Mesendoderm (in vitro differentiated cells): ENCODE results near the gene POLE4.

Experiments
- DNase-seq: peaks from one replicate; pipeline ENCODE4 v3.0.0; 2013
- H2AK5ac ChIP-seq: 2 replicates; pipeline ENCODE4 v1.6.1; 2013; ENCODE audit warnings: low read length, inconsistent platforms
- H2BK120ac ChIP-seq: 2 replicates; pipeline ENCODE4 v1.6.1; 2013; ENCODE audit warnings: low read depth, mild to moderate bottlenecking, low read length, moderate library complexity, mixed read lengths
- H2BK15ac ChIP-seq: replicated peaks from 2 replicates; pipeline ENCODE4 v1.6.1; 2013; ENCODE audit warnings: low read depth, mild to moderate bottlenecking, moderate library complexity
- H2BK5ac ChIP-seq: 2 replicates; pipeline ENCODE4 v1.6.1; 2013; ENCODE audit warnings: low read length, inconsistent platforms
- H3K18ac ChIP-seq: 2 replicates; pipeline ENCODE4 v1.6.1; 2013; ENCODE audit warnings: mild to moderate bottlenecking, low read length, mixed read lengths
- H3K23ac ChIP-seq: one replicate; pipeline ENCODE4 v1.6.1; 2013; ENCODE audit warnings: low read length
- H3K27ac ChIP-seq: 2 replicates; pipeline ENCODE4 v1.5.1; 2013; ENCODE audit warnings: low read depth, mild to moderate bottlenecking, inconsistent platforms, low read length, moderate library complexity
- H3K27me3 ChIP-seq: 2 replicates; pipeline ENCODE4 v1.6.1; 2013; ENCODE audit warnings: low read length, control low read depth, mild to moderate bottlenecking, inconsistent platforms; ENCODE audit not compliant: insufficient read depth, poor library complexity
- H3K36me3 ChIP-seq: 2 replicates; pipeline ENCODE4 v1.6.1; 2013; ENCODE audit warnings: low read length, inconsistent platforms; ENCODE audit not compliant: control insufficient read depth, insufficient read depth
- H3K4ac ChIP-seq: one replicate; pipeline ENCODE4 v1.6.1; 2013; ENCODE audit warnings: low read depth, mild to moderate bottlenecking, low read length, moderate library complexity
- H3K4me1 ChIP-seq: 2 replicates; pipeline ENCODE4 v1.6.1; 2013; ENCODE audit warnings: low read depth, low read length, inconsistent platforms; ENCODE audit not compliant: control insufficient read depth
- H3K4me2 ChIP-seq: 2 replicates; pipeline ENCODE4 v1.6.1; 2013; ENCODE audit warnings: low read length
- H3K4me3 ChIP-seq: 2 replicates; pipeline ENCODE4 v1.5.1; 2013; ENCODE audit warnings: mild to moderate bottlenecking, low read length
- H3K56ac ChIP-seq: one replicate; pipeline ENCODE4 v1.6.1; 2013; ENCODE audit warnings: low read length
- H3K79me1 ChIP-seq: 2 replicates; pipeline ENCODE4 v1.6.1; 2013; ENCODE audit warnings: low read length, inconsistent platforms
- H3K79me2 ChIP-seq: 2 replicates; pipeline ENCODE4 v1.6.1; 2013; ENCODE audit warnings: mild to moderate bottlenecking, low read length; ENCODE audit not compliant: control insufficient read depth, insufficient read depth
- H3K9ac ChIP-seq: 2 replicates; pipeline ENCODE4 v1.6.1; 2013; ENCODE audit warnings: low read length, inconsistent platforms
- H4K5ac ChIP-seq: one replicate; pipeline ENCODE4 v1.6.1; 2013; ENCODE audit warnings: low read length
- H4K8ac ChIP-seq: one replicate; pipeline ENCODE4 v1.6.1; 2013; ENCODE audit warnings: low read depth, mild to moderate bottlenecking, control low read depth, low read length, moderate library complexity
- WGBS: extraction: QIAGEN DNeasy Blood & Tissue Kit; methylation state at CpG from one replicate; pipeline ENCODE4 v1.1.7; 2013; ENCODE audit warnings: low lambda C conversion rate, missing lambda C conversion rate; ENCODE audit not compliant: insufficient coverage; ENCODE audit errors: extremely low coverage; 5-methylcytosine and 5-hydroxymethylcytosine counted together

POLE4 gene

GRCh38 chr2:74935975-74936391 lies 22.5 kb upstream of the POLE4 start:
- H3K27ac ChIP-seq, result no peak overlapping the region
- WGBS, result no CpG with 5 or more reads among the region's 4 CpGs
- no peak overlapping the region for H2BK15ac ChIP-seq
- H3K27me3 ChIP-seq, result no peaks in the 10 kb centered on the region
- no peak overlapping the region for H2BK5ac ChIP-seq
- H3K9ac ChIP-seq, result no peak overlapping the region
- no peaks in the 10 kb centered on the region for H3K36me3 ChIP-seq
- H3K79me1 ChIP-seq, result no peaks in the 10 kb centered on the region
- no peak overlapping the region for H2AK5ac ChIP-seq
- no peak for DNase-seq
- H3K4me3 ChIP-seq, result no peak overlapping the region
- H3K4ac ChIP-seq, result no peak overlapping the region
- H4K5ac ChIP-seq, result no peak overlapping the region
- H3K4me1 ChIP-seq, result no peaks in the 10 kb centered on the region
- no peak overlapping the region for H3K23ac ChIP-seq
- no peak overlapping the region for H4K8ac ChIP-seq
- H3K18ac ChIP-seq, result no peak overlapping the region
- H3K4me2 ChIP-seq, result no peak overlapping the region
- no peak overlapping the region for H2BK120ac ChIP-seq
- no peaks in the 10 kb centered on the region for H3K79me2 ChIP-seq
- H3K56ac ChIP-seq, result no peak overlapping the region

GRCh38 chr2:74937221-74937880 lies 21.1 kb upstream of the POLE4 start:
- Histone ChIP-seq H4K8ac (no peak overlapping the region), H3K56ac (no peak overlapping the region), H3K4me2 (no peak overlapping the region), H3K9ac (no peak overlapping the region), H4K5ac (no peak overlapping the region), H3K79me1 (no peaks in the 10 kb centered on the region), H3K27me3 (no peaks in the 10 kb centered on the region), H2BK15ac (no peak overlapping the region), H2BK120ac (no peak overlapping the region), H3K23ac (no peak overlapping the region), H3K18ac (no peak overlapping the region), H2AK5ac (no peak overlapping the region), H3K4me3 (no peak overlapping the region), H3K27ac (no peak overlapping the region), H3K79me2 (no peaks in the 10 kb centered on the region), H2BK5ac (no peak overlapping the region), H3K4ac (no peak overlapping the region), H3K36me3 (no peaks in the 10 kb centered on the region), H3K4me1 (no peaks in the 10 kb centered on the region)
- WGBS, result no CpG with 5 or more reads among the region's 6 CpGs
- no peak for DNase-seq

- WGBS, result 100% methylated on average over 3 of the region's 4 CpGs
- no peak overlapping the region for H4K5ac ChIP-seq
- no peak overlapping the region for H2BK15ac ChIP-seq
- H3K4me2 ChIP-seq, result no peak overlapping the region
- no peak overlapping the region for H2BK120ac ChIP-seq
- H3K4ac ChIP-seq, result no peak overlapping the region
- no peak for DNase-seq
- H3K27me3 ChIP-seq, result no peaks in the 10 kb centered on the region
- H3K4me3 ChIP-seq, result no peak overlapping the region
- no peak overlapping the region for H4K8ac ChIP-seq
- no peak overlapping the region for H3K56ac ChIP-seq
- H3K9ac ChIP-seq, result no peak overlapping the region
- no peaks in the 10 kb centered on the region for H3K79me1 ChIP-seq
- H3K79me2 ChIP-seq, result no peaks in the 10 kb centered on the region
- H3K36me3 ChIP-seq, result no peaks in the 10 kb centered on the region
- H3K23ac ChIP-seq, result no peak overlapping the region
- no peak overlapping the region for H3K18ac ChIP-seq
- H2BK5ac ChIP-seq, result no peak overlapping the region
- no peaks in the 10 kb centered on the region for H3K4me1 ChIP-seq
- no peak overlapping the region for H3K27ac ChIP-seq
- no peak overlapping the region for H2AK5ac ChIP-seq
Observed at GRCh38 chr2:74938264-74938663, 20.2 kb upstream of the POLE4 start.

GRCh38 chr2:74939919-74940812 lies 18.3 kb upstream of the POLE4 start:
- Histone ChIP-seq H3K18ac (no peak overlapping the region), H3K4me3 (no peak overlapping the region), H4K8ac (no peak overlapping the region), H2AK5ac (no peak overlapping the region), H3K27me3 (no peaks in the 10 kb centered on the region), H3K4ac (no peak overlapping the region), H3K79me2 (no peaks in the 10 kb centered on the region), H3K4me2 (no peak overlapping the region), H2BK15ac (no peak overlapping the region), H3K56ac (no peak overlapping the region), H2BK5ac (no peak overlapping the region), H3K23ac (no peak overlapping the region), H3K79me1 (no peaks in the 10 kb centered on the region), H3K36me3 (no peaks in the 10 kb centered on the region), H3K27ac (no peak overlapping the region), H2BK120ac (no peak overlapping the region), H3K9ac (no peak overlapping the region), H3K4me1 (no peaks in the 10 kb centered on the region), H4K5ac (no peak overlapping the region)
- DNase-seq, result no peak
- WGBS, result no CpG with 5 or more reads among the region's 7 CpGs

- no peak overlapping the region for H4K8ac ChIP-seq
- no peaks in the 10 kb centered on the region for H3K4me1 ChIP-seq
- H3K4ac ChIP-seq, result no peak overlapping the region
- H3K9ac ChIP-seq, result no peak overlapping the region
- H3K27me3 ChIP-seq, result no peaks in the 10 kb centered on the region
- H3K18ac ChIP-seq, result no peak overlapping the region
- H3K23ac ChIP-seq, result no peak overlapping the region
- no peak for DNase-seq
- no peaks in the 10 kb centered on the region for H3K79me2 ChIP-seq
- WGBS, result no CpG with 5 or more reads among the region's 3 CpGs
- no peak overlapping the region for H2BK5ac ChIP-seq
- no peak overlapping the region for H3K56ac ChIP-seq
- no peak overlapping the region for H3K27ac ChIP-seq
- H2BK15ac ChIP-seq, result no peak overlapping the region
- no peaks in the 10 kb centered on the region for H3K79me1 ChIP-seq
- H3K36me3 ChIP-seq, result no peaks in the 10 kb centered on the region
- no peak overlapping the region for H3K4me3 ChIP-seq
- H2BK120ac ChIP-seq, result no peak overlapping the region
- H2AK5ac ChIP-seq, result no peak overlapping the region
- no peak overlapping the region for H4K5ac ChIP-seq
- no peak overlapping the region for H3K4me2 ChIP-seq
Observed at GRCh38 chr2:74941284-74941683, 17.2 kb upstream of the POLE4 start.
